ENCODE measurements around the gene PTPRM.

PTPRM gene

GRCh38 chr18:7635948-7636347 is 68.8 kb downstream of the PTPRM start:
- no peaks in the 10 kb centered on the region for H3K9me2 ChIP-seq (replicated peaks; ENCODE audit: low read depth, low read length)
- H3F3A ChIP-seq (ENCODE audit: low read depth) = no peaks in the 10 kb centered on the region
- H3K4me1 ChIP-seq (ENCODE audit: insufficient read depth, low read length, poor library complexity, severe bottlenecking) = no peaks in the 10 kb centered on the region
- H3K4me2 ChIP-seq (ENCODE audit: low read depth, low read length, poor library complexity, severe bottlenecking) = no peak overlapping the region
- no peaks in the 10 kb centered on the region for H3K36me3 ChIP-seq (ENCODE audit: insufficient read depth, low read length)
- H3K79me2 ChIP-seq (ENCODE audit: insufficient read depth, low read length) = no peaks in the 10 kb centered on the region
- H3K27me3 ChIP-seq (ENCODE audit: insufficient read depth, low read length, poor library complexity, severe bottlenecking) = no peaks in the 10 kb centered on the region
- H4K20me1 ChIP-seq (ENCODE audit: insufficient read depth, low read length, poor library complexity, severe bottlenecking) = no peaks in the 10 kb centered on the region
- TF ChIP-seq EZH2phosphoT487 (IDR thresholded peaks at IDR 0.05; ENCODE audit: borderline replicate concordance) (no peak), CTCF (conservative IDR thresholded peaks at IDR 0.05; ENCODE audit: low read length) (no peak)
- no peak overlapping the region for H3K9ac ChIP-seq (ENCODE audit: low read depth, low read length, poor library complexity, severe bottlenecking)
- H3K9me3 ChIP-seq (ENCODE audit: insufficient read depth, low read depth, low read length) = no peaks in the 10 kb centered on the region
- H2AFZ ChIP-seq (ENCODE audit: low read length) = no peak overlapping the region
- no peak overlapping the region for H3K4me3 ChIP-seq (ENCODE audit: low read length, poor library complexity, severe bottlenecking)

GRCh38 chr18:7637269-7637668 is 70.2 kb downstream of the PTPRM start:
- no peaks in the 10 kb centered on the region for H3K4me1 ChIP-seq (ENCODE audit: insufficient read depth, low read length, poor library complexity, severe bottlenecking)
- no peak for TF ChIP-seq CTCF (conservative IDR thresholded peaks at IDR 0.05; ENCODE audit: low read length)
- TF ChIP-seq EZH2phosphoT487 (IDR thresholded peaks at IDR 0.05; ENCODE audit: borderline replicate concordance) = no peak
- no peaks in the 10 kb centered on the region for H3K9me2 ChIP-seq (replicated peaks; ENCODE audit: low read depth, low read length)
- no peaks in the 10 kb centered on the region for H3K9me3 ChIP-seq (ENCODE audit: insufficient read depth, low read depth, low read length)
- H4K20me1 ChIP-seq (ENCODE audit: insufficient read depth, low read length, poor library complexity, severe bottlenecking) = no peaks in the 10 kb centered on the region
- H3K79me2 ChIP-seq (ENCODE audit: insufficient read depth, low read length) = no peaks in the 10 kb centered on the region
- no peak overlapping the region for H2AFZ ChIP-seq (ENCODE audit: low read length)
- no peak overlapping the region for H3K4me3 ChIP-seq (ENCODE audit: low read length, poor library complexity, severe bottlenecking)
- H3F3A ChIP-seq (ENCODE audit: low read depth) = no peaks in the 10 kb centered on the region
- H3K27me3 ChIP-seq (ENCODE audit: insufficient read depth, low read length, poor library complexity, severe bottlenecking) = no peaks in the 10 kb centered on the region
- no peaks in the 10 kb centered on the region for H3K36me3 ChIP-seq (ENCODE audit: insufficient read depth, low read length)
- no peak overlapping the region for H3K9ac ChIP-seq (ENCODE audit: low read depth, low read length, poor library complexity, severe bottlenecking)
- H3K4me2 ChIP-seq (ENCODE audit: low read depth, low read length, poor library complexity, severe bottlenecking) = no peak overlapping the region

- H3K9ac ChIP-seq (ENCODE audit: low read depth, low read length, poor library complexity, severe bottlenecking) = no peak overlapping the region
- no peaks in the 10 kb centered on the region for H3K9me3 ChIP-seq (ENCODE audit: insufficient read depth, low read depth, low read length)
- H3K4me3 ChIP-seq (ENCODE audit: low read length, poor library complexity, severe bottlenecking) = no peak overlapping the region
- TF ChIP-seq EZH2phosphoT487 (IDR thresholded peaks at IDR 0.05; ENCODE audit: borderline replicate concordance) = no peak
- TF ChIP-seq CTCF (conservative IDR thresholded peaks at IDR 0.05; ENCODE audit: low read length) = no peak
- H3K4me1 ChIP-seq (ENCODE audit: insufficient read depth, low read length, poor library complexity, severe bottlenecking) = no peaks in the 10 kb centered on the region
- H3F3A ChIP-seq (ENCODE audit: low read depth) = no peaks in the 10 kb centered on the region
- no peaks in the 10 kb centered on the region for H3K36me3 ChIP-seq (ENCODE audit: insufficient read depth, low read length)
- no peaks in the 10 kb centered on the region for H3K9me2 ChIP-seq (replicated peaks; ENCODE audit: low read depth, low read length)
- H3K79me2 ChIP-seq (ENCODE audit: insufficient read depth, low read length) = no peaks in the 10 kb centered on the region
- H4K20me1 ChIP-seq (ENCODE audit: insufficient read depth, low read length, poor library complexity, severe bottlenecking) = no peaks in the 10 kb centered on the region
- H3K4me2 ChIP-seq (ENCODE audit: low read depth, low read length, poor library complexity, severe bottlenecking) = no peak overlapping the region
- H2AFZ ChIP-seq (ENCODE audit: low read length) = no peak overlapping the region
- H3K27me3 ChIP-seq (ENCODE audit: insufficient read depth, low read length, poor library complexity, severe bottlenecking) = no peaks in the 10 kb centered on the region
These were observed 71.2 kb downstream of the PTPRM start for GRCh38 chr18:7638321-7638720.

Measured in Loucy (cell line).